K562 (cell line): Measurements from ENCODE around the gene TIA1. TPM values are rescaled to one million over a fixed set of nuclear protein-coding genes. Genes with fewer than 3 reads are reported as not detected.

Experiments
- ATF1 ChIP-seq, 2 experiments: fragments of 450-650 bp in 1 of 2; IDR thresholded peaks; 2 replicates each; pipeline ENCODE4 v1.6.1; 2016; ENCODE audit warnings: missing compliant biosample characterization in 1 of 2, missing genetic modification characterization in 1 of 2
- CTBP1 ChIP-seq: fragments of 450-650 bp; IDR thresholded peaks from 2 replicates; pipeline ENCODE4 v1.6.1; 2016; ENCODE audit warnings: borderline replicate concordance
- EP400 ChIP-seq: fragments of 450-650 bp; IDR thresholded peaks from 2 replicates; pipeline ENCODE4 v1.6.1; 2017; ENCODE audit warnings: antibody characterized with exemption, mild to moderate bottlenecking, moderate library complexity
- GABPB1 ChIP-seq: sonication (generic); formaldehyde crosslinking; IDR thresholded peaks from 2 replicates; pipeline ENCODE4 v1.8.0; 2022; ENCODE audit warnings: mild to moderate bottlenecking, missing genetic modification reagents
- GATA2 ChIP-seq: sonication (generic); formaldehyde crosslinking; IDR thresholded peaks from 2 replicates; pipeline ENCODE4 v1.4.0; 2020; ENCODE audit warnings: mild to moderate bottlenecking, missing genetic modification reagents
- HCFC1 ChIP-seq: IDR thresholded peaks from 2 replicates; pipeline ENCODE4 v1.6.1; 2012; ENCODE audit warnings: low read depth, low read length, improper control_type of control experiment
- L3MBTL2 ChIP-seq: fragments of 450-650 bp; IDR thresholded peaks from 2 replicates; pipeline ENCODE4 v1.6.1; 2016; ENCODE audit warnings: mild to moderate bottlenecking, moderate library complexity
- MYNN ChIP-seq, 2 experiments: sonication (generic); formaldehyde crosslinking in 1 of 2; IDR thresholded peaks; 2 replicates each; pipeline versions ENCODE4 v1.5.0 to v1.6.1; 2016 to 2020; ENCODE audit warnings: antibody characterized with exemption in 1 of 2, missing genetic modification reagents in 1 of 2
- NCOA1 ChIP-seq: fragments of 450-650 bp; IDR thresholded peaks from 2 replicates; pipeline ENCODE4 v1.6.1; 2016; ENCODE audit warnings: low read depth
- NEUROD1 ChIP-seq: fragments of 150-350 bp; IDR thresholded peaks from 2 replicates; pipeline ENCODE4 v1.6.1; 2014; ENCODE audit warnings: borderline replicate concordance, low read length, low read depth; ENCODE audit not compliant: partially characterized antibody
- NFATC3 ChIP-seq: fragments of 450-650 bp; IDR thresholded peaks from 2 replicates; pipeline ENCODE4 v1.6.1; 2017; ENCODE audit warnings: mild to moderate bottlenecking
- NR2C1 ChIP-seq, 2 experiments: fragments of 450-650 bp; IDR thresholded peaks; 2 replicates each; pipeline ENCODE4 v1.6.1; 2017; ENCODE audit warnings: mild to moderate bottlenecking in 2 of 2, antibody characterized with exemption in 1 of 2, inconsistent platforms in 1 of 2, missing compliant biosample characterization in 1 of 2, missing genetic modification characterization in 1 of 2
- POLR2A ChIP-seq: fragments of 450-650 bp; conservative IDR thresholded peaks from 2 replicates; pipeline ENCODE4 v1.6.1; 2016
- RCOR1 ChIP-seq, 2 experiments: IDR thresholded peaks; 2 replicates each; pipeline ENCODE4 v1.6.1; 2012; ENCODE audit warnings: low read depth in 2 of 2, low read length in 2 of 2, borderline replicate concordance in 1 of 2, improper control_type of control experiment in 1 of 2
- SETDB1 ChIP-seq: IDR thresholded peaks from one replicate; pipeline ENCODE4 v1.6.1; 2012; ENCODE audit warnings: low read length, control low read depth, inconsistent platforms
- SREBF2 ChIP-seq: sonication (generic); formaldehyde crosslinking; IDR thresholded peaks from 2 replicates; pipeline ENCODE4 v1.4.0; 2020; ENCODE audit warnings: mild to moderate bottlenecking, missing genetic modification reagents
- ZNF695 ChIP-seq: fragments of 450-650 bp; formaldehyde crosslinking; IDR thresholded peaks from 2 replicates; pipeline ENCODE4 v1.4.0; 2020; ENCODE audit warnings: mild to moderate bottlenecking, moderate library complexity
- polyA plus RNA-seq, 8 experiments: library from polyadenylated mRNA; depleted of rRNA in 4 of 8; stranded (reverse) in 5 of 8; unstranded in 3 of 8; fragments of >200 nt; fragmentation: Nextera tagmentation in 2 of 8; fragmentation: Illumina TruSeq in 1 of 8; extraction: Ambion mirVana in 2 of 8; extraction: Trizol in 1 of 8; gene quantifications; 2 replicates each; pipeline versions ENCODE4 v1.2.1 to v1.2.3, GENCODE V29; 2011 to 2014; ENCODE audit warnings: inconsistent platforms in 1 of 8, missing spikeins in 1 of 8
- total RNA-seq, 7 experiments: library from RNA; depleted of rRNA in 6 of 7; stranded (reverse); fragments of >200 nt in 6 of 7; fragmentation: Illumina TruSeq in 2 of 7; extraction: Trizol in 2 of 7; gene quantifications; 2 replicates each; pipeline versions ENCODE4 v1.2.1 to v1.2.3, GENCODE V29; 2011 to 2021; ENCODE audit warnings: low replicate concordance in 1 of 7
- TF ChIP-seq, protein P1 (sequence below): IDR thresholded peaks from 2 replicates; pipeline ENCODE4 v1.6.1; 2014; ENCODE audit warnings: antibody characterized with exemption
- TF ChIP-seq, protein P2 (sequence below): sonication (generic); IDR thresholded peaks from 2 replicates; pipeline ENCODE4 v1.6.1; 2016
- TF ChIP-seq, protein P3 (sequence below), 2 experiments: fragments of 250-450 bp in 1 of 2; fragments of 450-650 bp in 1 of 2; sonication (Bioruptor Pico) in 1 of 2; IDR thresholded peaks; 2 replicates each; pipeline versions ENCODE4 v1.6.1 to v1.8.0; 2016 to 2021; ENCODE audit warnings: mild to moderate bottlenecking in 2 of 2, moderate library complexity in 2 of 2, missing compliant biosample characterization in 1 of 2, missing genetic modification characterization in 1 of 2
- TF ChIP-seq, protein P4 (sequence below): fragments of 450-650 bp; formaldehyde crosslinking; IDR thresholded peaks from 2 replicates; pipeline ENCODE4 v1.4.0; 2020; ENCODE audit warnings: mild to moderate bottlenecking, moderate library complexity
- TF ChIP-seq, protein P5 (sequence below): fragments of 250-450 bp; sonication (Bioruptor Pico); IDR thresholded peaks from 2 replicates; pipeline ENCODE4 v1.8.0; 2021; ENCODE audit warnings: moderate library complexity, mild to moderate bottlenecking, inconsistent platforms
- TF ChIP-seq, protein P6 (sequence below): fragments of 450-650 bp; IDR thresholded peaks from 2 replicates; pipeline ENCODE4 v1.6.1; 2016; ENCODE audit warnings: missing biosample characterization, missing genetic modification characterization

The TIA1 gene
- total and polyA plus RNA-seq, 9 of the 15 experiments (the other 6 are each of a cell fraction or from before 2014, with no cell fraction given), result 25.3 to 129 (median 79.6) TPM

DNA sequence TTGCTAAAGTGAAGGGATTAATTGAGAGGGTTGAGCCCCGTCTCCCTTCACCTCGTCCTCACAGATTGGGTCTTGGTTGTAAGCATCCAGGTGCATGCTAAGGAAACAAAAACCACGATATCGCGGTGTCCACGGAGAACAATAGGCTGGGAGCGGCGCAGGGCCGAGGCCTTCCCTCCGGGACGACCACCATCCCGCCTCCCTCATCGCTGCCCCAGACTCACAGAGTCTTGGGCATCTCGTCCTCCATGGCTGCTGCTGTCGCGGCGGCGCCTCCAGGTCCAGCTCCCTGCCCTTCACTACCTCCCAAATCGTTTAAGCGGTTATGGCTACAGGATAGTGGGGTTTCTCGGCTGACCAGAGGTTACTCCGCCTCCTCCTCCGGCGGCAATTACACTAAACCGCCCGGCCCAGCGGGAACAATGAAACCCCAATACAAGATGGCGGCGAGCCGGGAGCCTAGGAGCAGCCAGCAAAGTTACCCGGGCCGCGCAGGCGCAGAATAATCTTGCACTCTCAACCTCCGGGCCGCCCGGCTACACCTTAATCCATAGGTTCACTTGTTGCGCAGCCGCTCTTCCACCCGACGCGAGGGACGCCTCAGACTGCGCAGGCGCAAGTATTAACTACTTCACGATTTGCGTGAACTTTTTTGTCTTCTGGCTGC is at the start of gene TIA1 (continued):
- no peak for TF ChIP-seq ATF1 (CRISPR knock-in tag; IDR thresholded peaks at IDR 0.05)
- peak; percentile 38 for TF ChIP-seq ATF1 (tag; IDR thresholded peaks at IDR 0.05)
- 0 out of 4 replicates have a peak, but pooled peaks of 1 of the 2 experiments have one; percentile 5 for TF ChIP-seq RCOR1 (IDR thresholded peaks at IDR 0.05; ENCODE audit: borderline replicate concordance in 1 of 2, low read depth in 2 of 2, low read length in 2 of 2)
- TF ChIP-seq, protein P1, sequence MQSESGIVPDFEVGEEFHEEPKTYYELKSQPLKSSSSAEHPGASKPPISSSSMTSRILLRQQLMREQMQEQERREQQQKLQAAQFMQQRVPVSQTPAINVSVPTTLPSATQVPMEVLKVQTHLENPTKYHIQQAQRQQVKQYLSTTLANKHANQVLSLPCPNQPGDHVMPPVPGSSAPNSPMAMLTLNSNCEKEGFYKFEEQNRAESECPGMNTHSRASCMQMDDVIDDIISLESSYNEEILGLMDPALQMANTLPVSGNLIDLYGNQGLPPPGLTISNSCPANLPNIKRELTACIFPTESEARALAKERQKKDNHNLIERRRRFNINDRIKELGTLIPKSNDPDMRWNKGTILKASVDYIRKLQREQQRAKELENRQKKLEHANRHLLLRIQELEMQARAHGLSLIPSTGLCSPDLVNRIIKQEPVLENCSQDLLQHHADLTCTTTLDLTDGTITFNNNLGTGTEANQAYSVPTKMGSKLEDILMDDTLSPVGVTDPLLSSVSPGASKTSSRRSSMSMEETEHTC, result no peak
- peak; percentile 8; the same call in 1 of the 2 replicates for TF ChIP-seq HCFC1
- TF ChIP-seq, protein P2, sequence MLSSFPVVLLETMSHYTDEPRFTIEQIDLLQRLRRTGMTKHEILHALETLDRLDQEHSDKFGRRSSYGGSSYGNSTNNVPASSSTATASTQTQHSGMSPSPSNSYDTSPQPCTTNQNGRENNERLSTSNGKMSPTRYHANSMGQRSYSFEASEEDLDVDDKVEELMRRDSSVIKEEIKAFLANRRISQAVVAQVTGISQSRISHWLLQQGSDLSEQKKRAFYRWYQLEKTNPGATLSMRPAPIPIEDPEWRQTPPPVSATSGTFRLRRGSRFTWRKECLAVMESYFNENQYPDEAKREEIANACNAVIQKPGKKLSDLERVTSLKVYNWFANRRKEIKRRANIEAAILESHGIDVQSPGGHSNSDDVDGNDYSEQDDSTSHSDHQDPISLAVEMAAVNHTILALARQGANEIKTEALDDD, result peak; percentile 40; the same call in 1 of the 2 replicates
- TF ChIP-seq NR2C1 (IDR thresholded peaks at IDR 0.05), result peak; percentile 49
- no peak; the same call in 1 of the 2 replicates for TF ChIP-seq NR2C1 (tag; IDR thresholded peaks at IDR 0.05)
- TF ChIP-seq MYNN (IDR thresholded peaks at IDR 0.05), result no peak
- TF ChIP-seq MYNN (CRISPR knock-in tag; IDR thresholded peaks at IDR 0.05), result no peak
- peak; percentile 32; the same call in 1 of the 2 replicates for TF ChIP-seq CTBP1
- TF ChIP-seq, protein P3, sequence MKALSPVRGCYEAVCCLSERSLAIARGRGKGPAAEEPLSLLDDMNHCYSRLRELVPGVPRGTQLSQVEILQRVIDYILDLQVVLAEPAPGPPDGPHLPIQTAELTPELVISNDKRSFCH (CRISPR knock-in tag; IDR thresholded peaks at IDR 0.05), result no peak
- TF ChIP-seq, protein P3 (tag; IDR thresholded peaks at IDR 0.05), result 0 out of 2 replicates have a peak, but pooled peaks have one; percentile 43
- TF ChIP-seq, protein P4, sequence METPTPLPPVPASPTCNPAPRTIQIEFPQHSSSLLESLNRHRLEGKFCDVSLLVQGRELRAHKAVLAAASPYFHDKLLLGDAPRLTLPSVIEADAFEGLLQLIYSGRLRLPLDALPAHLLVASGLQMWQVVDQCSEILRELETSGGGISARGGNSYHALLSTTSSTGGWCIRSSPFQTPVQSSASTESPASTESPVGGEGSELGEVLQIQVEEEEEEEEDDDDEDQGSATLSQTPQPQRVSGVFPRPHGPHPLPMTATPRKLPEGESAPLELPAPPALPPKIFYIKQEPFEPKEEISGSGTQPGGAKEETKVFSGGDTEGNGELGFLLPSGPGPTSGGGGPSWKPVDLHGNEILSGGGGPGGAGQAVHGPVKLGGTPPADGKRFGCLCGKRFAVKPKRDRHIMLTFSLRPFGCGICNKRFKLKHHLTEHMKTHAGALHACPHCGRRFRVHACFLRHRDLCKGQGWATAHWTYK (CRISPR knock-in tag), result 0 out of 2 replicates have a peak, but pooled peaks have one; percentile 29
- TF ChIP-seq GATA2 (CRISPR knock-in tag), result no peak
- no peak; the same call in 1 of the 2 replicates for TF ChIP-seq NCOA1
- peak; percentile 66; the same call in 1 of the 2 replicates for TF ChIP-seq GABPB1 (CRISPR knock-in tag)
- TF ChIP-seq NEUROD1, result peak; percentile 21
- TF ChIP-seq SETDB1, result peak; percentile 40
- no peak for TF ChIP-seq SREBF2
- TF ChIP-seq L3MBTL2, result no peak
- peak; percentile 97 for TF ChIP-seq POLR2A
- 0 out of 2 replicates have a peak, but pooled peaks have one; percentile 3 for TF ChIP-seq NFATC3
- TF ChIP-seq ZNF695, result no peak
- peak; percentile 84 for TF ChIP-seq EP400
- TF ChIP-seq, protein P5, sequence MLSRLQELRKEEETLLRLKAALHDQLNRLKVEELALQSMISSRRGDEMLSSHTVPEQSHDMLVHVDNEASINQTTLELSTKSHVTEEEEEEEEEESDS (CRISPR knock-in tag), result no peak
- TF ChIP-seq, protein P6, sequence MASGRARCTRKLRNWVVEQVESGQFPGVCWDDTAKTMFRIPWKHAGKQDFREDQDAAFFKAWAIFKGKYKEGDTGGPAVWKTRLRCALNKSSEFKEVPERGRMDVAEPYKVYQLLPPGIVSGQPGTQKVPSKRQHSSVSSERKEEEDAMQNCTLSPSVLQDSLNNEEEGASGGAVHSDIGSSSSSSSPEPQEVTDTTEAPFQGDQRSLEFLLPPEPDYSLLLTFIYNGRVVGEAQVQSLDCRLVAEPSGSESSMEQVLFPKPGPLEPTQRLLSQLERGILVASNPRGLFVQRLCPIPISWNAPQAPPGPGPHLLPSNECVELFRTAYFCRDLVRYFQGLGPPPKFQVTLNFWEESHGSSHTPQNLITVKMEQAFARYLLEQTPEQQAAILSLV (tag), result no peak
